K562 (cell line): ENCODE data around the gene RETREG2. TPM values are rescaled to one million over a fixed set of nuclear protein-coding genes. Genes with fewer than 3 reads are reported as not detected.
A peak's percentile ranks its signal among the peaks of the same experiment; 100 is the strongest.

Source experiments
- ATF1 ChIP-seq, 2 experiments: fragments of 450-650 bp in 1 of 2; IDR thresholded peaks; 2 replicates each; pipeline ENCODE4 v1.6.1; 2016; ENCODE audit warnings: missing compliant biosample characterization in 1 of 2, missing genetic modification characterization in 1 of 2
- BRD9 ChIP-seq: fragments of 450-650 bp; IDR thresholded peaks from 2 replicates; pipeline ENCODE4 v1.6.1; 2018; ENCODE audit warnings: low read depth; ENCODE audit not compliant: partially characterized antibody
- CEBPB ChIP-seq: fragments of 450-650 bp; IDR thresholded peaks from 2 replicates; pipeline ENCODE4 v1.6.1; 2016; ENCODE audit warnings: missing genetic modification characterization, missing compliant biosample characterization
- CHD4 ChIP-seq: fragments of 200-600 bp; sonication (generic); IDR thresholded peaks from 3 replicates; pipeline ENCODE4 v1.6.1; 2012; ENCODE audit warnings: low read depth, mild to moderate bottlenecking, mixed read lengths, low read length, inconsistent platforms; ENCODE audit not compliant: insufficient read depth, insufficient replicate concordance, poor library complexity, severe bottlenecking
- CREB1 ChIP-seq, 2 experiments: sonication (generic) in 1 of 2; formaldehyde crosslinking in 1 of 2; IDR thresholded peaks; 2 replicates each; pipeline versions ENCODE4 v1.6.1 to v1.8.0; 2012 to 2022; ENCODE audit warnings: inconsistent platforms in 1 of 2, mild to moderate bottlenecking in 1 of 2, missing genetic modification reagents in 1 of 2, moderate library complexity in 1 of 2
- E2F4 ChIP-seq: sonication (generic); formaldehyde crosslinking; IDR thresholded peaks from 2 replicates; pipeline ENCODE4 v1.8.0; 2022; ENCODE audit warnings: mild to moderate bottlenecking, low read depth, missing genetic modification reagents
- GABPB1 ChIP-seq: sonication (generic); formaldehyde crosslinking; IDR thresholded peaks from 2 replicates; pipeline ENCODE4 v1.8.0; 2022; ENCODE audit warnings: mild to moderate bottlenecking, missing genetic modification reagents
- L3MBTL2 ChIP-seq: fragments of 450-650 bp; IDR thresholded peaks from 2 replicates; pipeline ENCODE4 v1.6.1; 2016; ENCODE audit warnings: mild to moderate bottlenecking, moderate library complexity
- MTA2 ChIP-seq: fragments of 450-650 bp; IDR thresholded peaks from 2 replicates; pipeline ENCODE4 v1.6.1; 2016; ENCODE audit warnings: low read depth
- PHB ChIP-seq: fragments of 250-450 bp; sonication (Bioruptor Pico); IDR thresholded peaks from 2 replicates; pipeline ENCODE4 v1.5.0; 2021
- PRPF4 ChIP-seq: fragments of 200-400 bp; formaldehyde crosslinking; IDR thresholded peaks from one replicate; pipeline ENCODE4 v1.6.1; 2017; ENCODE audit warnings: low read length, low read depth, mild to moderate bottlenecking; ENCODE audit not compliant: insufficient read depth, poor library complexity, severe bottlenecking
- RAD51 ChIP-seq: fragments of 450-650 bp; IDR thresholded peaks from 2 replicates; pipeline ENCODE4 v1.7.1; 2016; ENCODE audit warnings: low read depth, mild to moderate bottlenecking, borderline replicate concordance
- RBM34 ChIP-seq: fragments of 200-400 bp; formaldehyde crosslinking; IDR thresholded peaks from 2 replicates; pipeline ENCODE4 v1.6.1; 2018; ENCODE audit warnings: low read length, borderline replicate concordance; ENCODE audit not compliant: insufficient read depth
- TBP ChIP-seq: optimal IDR thresholded peaks from 2 replicates; pipeline ENCODE3; 2011; ENCODE audit warnings: low read depth, low read length, improper control_type of control experiment
- TCF3 ChIP-seq: sonication (generic); formaldehyde crosslinking; IDR thresholded peaks from 2 replicates; pipeline ENCODE4 v1.4.0; 2020; ENCODE audit warnings: mild to moderate bottlenecking, missing genetic modification reagents
- ZBTB11 ChIP-seq, 3 experiments: fragments of 200-800 bp in 1 of 3; fragments of 250-450 bp in 1 of 3; fragments of 450-650 bp in 1 of 3; sonication (Bioruptor Pico) in 1 of 3; sonication (Bioruptor generic) in 1 of 3; formaldehyde crosslinking in 1 of 3; IDR thresholded peaks; 2 replicates each; pipeline versions ENCODE4 v1.6.1 to v1.8.0; 2016 to 2022; ENCODE audit warnings: mild to moderate bottlenecking in 2 of 3, missing genetic modification characterization in 2 of 3, missing compliant biosample characterization in 1 of 3, moderate library complexity in 1 of 3
- polyA plus RNA-seq, 8 experiments: library from polyadenylated mRNA; depleted of rRNA in 4 of 8; stranded (reverse) in 5 of 8; unstranded in 3 of 8; fragments of >200 nt; fragmentation: Nextera tagmentation in 2 of 8; fragmentation: Illumina TruSeq in 1 of 8; extraction: Ambion mirVana in 2 of 8; extraction: Trizol in 1 of 8; gene quantifications; 2 replicates each; pipeline versions ENCODE4 v1.2.1 to v1.2.3, GENCODE V29; 2011 to 2014; ENCODE audit warnings: inconsistent platforms in 1 of 8, missing spikeins in 1 of 8
- total RNA-seq, 7 experiments: library from RNA; depleted of rRNA in 6 of 7; stranded (reverse); fragments of >200 nt in 6 of 7; fragmentation: Illumina TruSeq in 2 of 7; extraction: Trizol in 2 of 7; gene quantifications; 2 replicates each; pipeline versions ENCODE4 v1.2.1 to v1.2.3, GENCODE V29; 2011 to 2021; ENCODE audit warnings: low replicate concordance in 1 of 7
- TF ChIP-seq, protein P1 (sequence below): sonication (generic); formaldehyde crosslinking; IDR thresholded peaks from 2 replicates; pipeline ENCODE4 v1.9.0; 2022; ENCODE audit warnings: mild to moderate bottlenecking, missing genetic modification reagents
- TF ChIP-seq, protein P2 (sequence below): conservative IDR thresholded peaks from 2 replicates; pipeline ENCODE4 v1.6.1; 2011; ENCODE audit warnings: low read depth, mild to moderate bottlenecking, low read length; ENCODE audit not compliant: control insufficient read depth

Gene RETREG2
- total and polyA plus RNA-seq, 9 of the 15 experiments (the other 6 are each of a cell fraction or from before 2014, with no cell fraction given) = 4.9 to 40.1 (median 19.2) TPM

- TF ChIP-seq ZBTB11 (CRISPR knock-in tag; IDR thresholded peaks at IDR 0.05) = 0 out of 6 replicates have a peak, but pooled peaks of 1 of the 3 experiments have one; percentile 22
- no peak for TF ChIP-seq BRD9
- peak; percentile 96 for TF ChIP-seq RAD51
- TF ChIP-seq TBP = peak; percentile 72
- TF ChIP-seq TCF3 = peak; percentile 43; the same call in 1 of the 2 replicates
- TF ChIP-seq RBM34 = no peak
- TF ChIP-seq MTA2 = no peak
- TF ChIP-seq, protein P1, sequence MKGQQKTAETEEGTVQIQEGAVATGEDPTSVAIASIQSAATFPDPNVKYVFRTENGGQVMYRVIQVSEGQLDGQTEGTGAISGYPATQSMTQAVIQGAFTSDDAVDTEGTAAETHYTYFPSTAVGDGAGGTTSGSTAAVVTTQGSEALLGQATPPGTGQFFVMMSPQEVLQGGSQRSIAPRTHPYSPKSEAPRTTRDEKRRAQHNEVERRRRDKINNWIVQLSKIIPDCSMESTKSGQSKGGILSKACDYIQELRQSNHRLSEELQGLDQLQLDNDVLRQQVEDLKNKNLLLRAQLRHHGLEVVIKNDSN = peak; percentile 99
- TF ChIP-seq CREB1 (IDR thresholded peaks at IDR 0.05) = peak; percentile 56; the same call in 1 of the 2 replicates
- TF ChIP-seq CREB1 (CRISPR knock-in tag; IDR thresholded peaks at IDR 0.05) = peak; percentile 0; the same call in 1 of the 2 replicates
- peak; percentile 97 for TF ChIP-seq L3MBTL2
- TF ChIP-seq GABPB1 = peak; percentile 55
- no peak for TF ChIP-seq PHB (CRISPR knock-in tag)
- TF ChIP-seq PRPF4 = peak; percentile 34
- TF ChIP-seq E2F4 (CRISPR knock-in tag) = 0 out of 2 replicates have a peak, but pooled peaks have one; percentile 77
- TF ChIP-seq, protein P2, sequence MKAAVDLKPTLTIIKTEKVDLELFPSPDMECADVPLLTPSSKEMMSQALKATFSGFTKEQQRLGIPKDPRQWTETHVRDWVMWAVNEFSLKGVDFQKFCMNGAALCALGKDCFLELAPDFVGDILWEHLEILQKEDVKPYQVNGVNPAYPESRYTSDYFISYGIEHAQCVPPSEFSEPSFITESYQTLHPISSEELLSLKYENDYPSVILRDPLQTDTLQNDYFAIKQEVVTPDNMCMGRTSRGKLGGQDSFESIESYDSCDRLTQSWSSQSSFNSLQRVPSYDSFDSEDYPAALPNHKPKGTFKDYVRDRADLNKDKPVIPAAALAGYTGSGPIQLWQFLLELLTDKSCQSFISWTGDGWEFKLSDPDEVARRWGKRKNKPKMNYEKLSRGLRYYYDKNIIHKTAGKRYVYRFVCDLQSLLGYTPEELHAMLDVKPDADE = 0 out of 2 replicates have a peak, but pooled peaks have one; percentile 17
- TF ChIP-seq ATF1 (CRISPR knock-in tag; IDR thresholded peaks at IDR 0.05) = no peak
- TF ChIP-seq ATF1 (tag; IDR thresholded peaks at IDR 0.05) = peak; percentile 62; the same call in 1 of the 2 replicates
- TF ChIP-seq CEBPB (tag) = no peak
- no peak for TF ChIP-seq CHD4
Measured at GRCh38 chr2:219218732-219219701, 40.9 kb downstream of the RETREG2 start, which contains the start of gene ABCB6 (continued).
